Measurements from ENCODE around the gene ATP1B3.
"Not testable (repeated sequence)": the region's sequence is repeated elsewhere in the genome, so short reads cannot be mapped to it uniquely, and the experiment has no call there.

ATP1B3 gene

DNA sequence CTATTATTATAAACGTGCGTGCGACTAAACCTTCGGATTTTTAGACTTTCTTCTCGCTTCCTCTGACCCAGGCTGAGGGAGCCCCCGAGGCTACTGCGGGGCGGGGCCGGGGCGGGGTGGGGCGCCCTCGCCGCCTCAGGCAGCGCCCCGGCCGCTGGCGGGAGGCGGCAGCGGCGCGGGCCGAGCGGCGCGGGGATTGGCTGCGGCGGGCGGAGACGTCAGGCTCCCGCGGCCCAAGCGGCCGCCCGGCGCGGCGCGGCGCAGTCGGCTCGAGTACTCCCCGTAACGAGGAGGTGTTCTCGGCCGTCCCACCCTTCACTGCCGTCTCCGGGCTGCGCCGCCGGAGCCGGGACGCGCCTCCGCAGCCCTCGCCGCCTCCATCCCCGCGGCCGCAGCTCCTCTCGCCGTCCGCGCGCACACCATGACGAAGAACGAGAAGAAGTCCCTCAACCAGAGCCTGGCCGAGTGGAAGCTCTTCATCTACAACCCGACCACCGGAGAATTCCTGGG, at the start of gene ATP1B3:
TSS of gene ATP1B3 (plus strand) at position 263 of the 510 bp plus-strand sequence. CDS start at position 422, 159 bp downstream.
- in situ Hi-C loops (cut with MboI; ENCODE audit: low sequenced_read_pairs): no loop called here

DNA sequence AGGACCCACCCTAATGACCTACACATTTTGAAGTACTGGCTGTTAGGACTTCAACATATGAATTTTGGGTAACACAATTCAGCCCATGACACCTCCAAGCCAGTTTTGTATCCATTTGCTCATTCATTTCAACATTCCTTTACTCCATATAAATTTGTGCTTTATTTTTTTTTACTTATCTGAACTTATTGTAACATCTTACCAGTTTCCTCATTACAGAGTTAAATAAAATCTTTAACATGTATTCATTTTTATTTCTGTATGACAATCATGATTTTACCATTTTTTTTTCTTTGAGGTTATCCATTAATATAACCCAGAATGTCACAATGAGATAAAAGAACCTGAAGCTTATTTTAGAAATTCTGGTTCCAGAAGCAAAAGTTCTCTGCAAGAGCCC, 48.0 kb upstream of the ATP1B3 start:
- in situ Hi-C loops (cut with MboI; ENCODE audit: low sequenced_read_pairs): no loop called here

DNA sequence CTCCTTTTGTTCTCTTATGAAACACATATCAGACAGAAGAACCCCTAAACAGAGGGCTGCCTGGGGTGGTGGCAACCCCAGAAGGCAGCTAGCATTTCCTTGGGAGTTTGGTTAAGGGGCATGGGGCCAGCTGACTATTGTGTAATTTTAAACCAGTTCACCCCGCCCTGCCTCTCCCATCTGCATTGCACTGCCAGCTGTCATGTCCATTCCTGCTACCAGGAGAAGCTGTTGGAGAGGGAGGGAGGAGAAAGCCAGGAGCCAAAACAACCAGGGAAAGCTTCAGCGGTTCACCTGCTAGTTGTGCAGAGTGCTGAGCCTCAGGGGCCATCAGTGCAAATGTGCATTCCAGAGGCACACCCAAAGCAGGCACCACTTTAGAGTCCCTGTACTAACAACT, 47.6 kb upstream of the ATP1B3 start:
- in situ Hi-C loops (cut with MboI; ENCODE audit: low sequenced_read_pairs): no loop called here

DNA sequence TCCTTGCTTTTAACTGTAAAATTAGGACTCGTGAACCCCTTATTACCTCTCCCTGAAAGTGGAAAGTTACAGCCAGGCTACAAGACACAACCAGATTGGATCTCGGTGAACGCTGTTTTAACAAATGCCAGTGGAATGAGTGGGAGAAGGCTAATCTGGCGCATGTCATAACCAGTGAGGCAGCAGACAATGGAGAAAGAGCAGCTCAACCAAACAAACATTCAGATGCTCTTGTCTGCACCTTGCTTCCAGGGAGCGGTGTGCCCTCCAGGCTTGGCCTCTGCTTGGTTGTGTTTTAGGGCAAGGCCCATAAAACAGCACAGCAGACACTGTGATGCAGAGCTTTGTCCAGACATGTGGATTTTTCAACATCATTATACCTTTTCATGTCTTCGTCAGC, 45.9 kb upstream of the ATP1B3 start:
- in situ Hi-C loops (cut with MboI; ENCODE audit: low sequenced_read_pairs): no loop called here

DNA sequence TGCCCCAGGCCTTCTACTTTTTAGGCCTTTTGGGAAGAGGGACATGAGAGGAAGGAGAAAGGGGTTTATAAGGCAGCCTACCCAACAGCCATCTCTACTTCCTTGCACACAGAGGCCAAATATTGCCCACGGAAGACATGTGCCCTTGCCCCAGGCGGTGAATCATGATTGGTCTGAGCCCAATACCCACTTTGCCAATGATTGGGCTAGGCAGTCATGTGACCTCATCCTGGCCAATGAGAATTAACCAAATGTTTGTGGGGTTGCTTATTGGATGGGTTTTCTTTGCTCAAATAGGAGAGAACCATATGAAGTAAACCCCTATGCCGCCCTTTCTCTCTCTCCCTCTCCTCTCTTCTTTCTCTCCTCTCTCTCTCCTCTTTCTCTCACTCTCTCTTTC, 42.2 kb upstream of the ATP1B3 start:
- in situ Hi-C loops (cut with MboI; ENCODE audit: low sequenced_read_pairs): no loop called here

DNA sequence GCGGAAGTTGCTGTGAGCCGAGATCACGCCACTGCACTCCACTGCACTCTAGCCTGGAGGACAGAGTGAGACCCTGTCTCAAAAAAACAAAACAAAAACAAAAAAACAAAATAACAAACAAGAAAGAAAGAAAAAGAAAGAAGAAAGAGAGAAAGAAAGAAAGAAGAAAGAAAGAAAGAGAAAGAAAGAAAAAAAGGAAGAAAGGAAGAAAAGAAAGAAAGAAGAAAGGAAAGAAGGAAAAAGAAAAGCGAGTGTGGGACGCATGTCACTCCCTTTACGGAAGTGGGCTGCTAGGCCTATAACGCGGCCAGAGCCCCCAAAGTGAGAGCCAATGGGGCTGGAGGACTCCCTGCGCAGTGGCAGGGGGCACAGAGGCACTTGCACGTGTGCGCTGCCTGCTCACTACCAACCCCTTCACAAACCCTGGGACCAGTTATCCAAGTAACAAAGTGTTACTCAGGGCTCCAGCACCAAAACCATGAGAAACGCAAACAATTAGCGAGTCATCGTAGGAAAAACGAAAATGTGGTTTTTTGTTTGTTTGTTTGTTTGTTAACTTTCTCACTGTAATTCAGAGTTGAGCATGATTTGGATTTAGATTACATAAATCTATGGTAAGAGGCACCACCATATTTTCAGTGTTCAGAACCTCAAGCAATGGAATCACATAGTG, 40.8 kb upstream of the ATP1B3 start:
- in situ Hi-C loops (cut with MboI; ENCODE audit: low sequenced_read_pairs): no loop called here

DNA sequence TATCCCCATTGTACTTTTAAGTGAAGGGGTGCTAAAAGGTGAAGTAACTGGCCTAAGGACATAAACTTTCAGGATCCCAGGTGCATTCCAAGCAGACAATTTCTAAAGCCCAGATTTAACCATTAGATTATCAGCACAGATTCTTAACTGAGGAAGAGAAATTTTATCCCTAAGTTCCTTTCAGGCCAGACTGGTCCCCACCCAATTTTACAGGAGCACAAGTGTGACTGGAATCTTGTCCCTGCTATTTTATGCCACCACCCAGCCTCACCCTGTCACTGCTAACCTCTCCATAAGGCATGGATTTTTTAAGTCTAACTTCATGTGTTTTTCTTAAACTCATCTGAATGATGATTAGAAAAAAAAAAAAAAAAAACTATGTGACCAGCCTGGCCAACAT, 37.1 kb upstream of the ATP1B3 start:
- in situ Hi-C loops (cut with MboI; ENCODE audit: low sequenced_read_pairs): no loop called here

DNA sequence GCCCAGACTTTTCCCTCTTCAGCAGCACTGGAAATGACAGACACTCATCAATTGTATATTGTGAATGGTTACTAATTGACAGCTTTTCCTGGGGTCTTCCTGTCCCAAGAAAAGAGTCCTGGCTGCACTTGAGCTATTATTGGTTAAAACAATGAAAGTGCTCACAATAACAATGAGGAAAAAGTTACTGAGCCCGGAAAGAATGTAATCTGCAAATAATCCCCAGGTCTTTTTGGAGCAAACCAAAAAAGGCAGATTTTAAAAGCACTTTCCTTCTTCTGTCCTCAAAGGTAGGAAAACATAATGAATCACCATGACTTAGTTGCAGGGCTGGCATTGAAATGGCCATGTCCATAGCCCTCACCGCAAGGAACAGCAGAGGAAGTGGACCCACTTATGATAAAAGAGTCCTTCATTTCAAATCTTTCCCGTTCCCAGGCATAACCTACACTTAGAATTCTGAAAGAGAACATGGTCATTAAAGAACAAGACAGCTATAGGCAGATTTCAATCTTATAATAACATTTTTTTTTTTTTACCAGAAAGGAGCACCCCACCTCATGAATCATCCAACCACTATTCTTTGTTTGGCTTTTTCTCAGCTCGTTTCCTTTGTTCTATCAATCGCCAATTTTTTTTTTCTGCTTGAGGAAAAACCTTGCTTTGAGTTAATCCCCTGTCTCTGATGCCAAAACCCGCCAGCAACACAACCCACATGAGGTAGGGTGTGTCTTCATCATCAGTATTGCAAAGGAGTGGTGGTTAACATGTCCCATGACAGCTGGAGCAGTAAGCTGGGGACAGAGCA, 35.5 kb upstream of the ATP1B3 start:
- in situ Hi-C loops (cut with MboI; ENCODE audit: low sequenced_read_pairs): no loop called here

DNA sequence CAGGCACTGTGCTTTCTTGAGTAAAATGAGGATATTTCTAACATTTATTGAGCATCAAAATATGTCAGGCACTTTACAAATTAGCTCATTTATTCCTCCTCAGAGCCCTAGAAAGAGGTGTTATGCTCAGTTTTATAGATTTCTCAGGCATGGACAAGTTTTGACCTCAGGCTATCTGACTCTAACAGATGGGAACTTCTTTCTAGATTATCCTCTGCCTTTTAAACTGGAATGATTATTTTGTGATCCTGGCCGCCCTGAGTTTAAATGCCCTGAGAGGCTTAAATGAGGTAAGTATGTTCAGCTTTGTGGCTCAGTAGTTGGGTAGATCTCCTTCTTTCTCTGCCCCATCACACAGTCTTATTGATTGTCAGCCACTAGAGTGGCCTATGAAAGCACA, 32.3 kb upstream of the ATP1B3 start:
- in situ Hi-C loops (cut with MboI; ENCODE audit: low sequenced_read_pairs): no loop called here

DNA sequence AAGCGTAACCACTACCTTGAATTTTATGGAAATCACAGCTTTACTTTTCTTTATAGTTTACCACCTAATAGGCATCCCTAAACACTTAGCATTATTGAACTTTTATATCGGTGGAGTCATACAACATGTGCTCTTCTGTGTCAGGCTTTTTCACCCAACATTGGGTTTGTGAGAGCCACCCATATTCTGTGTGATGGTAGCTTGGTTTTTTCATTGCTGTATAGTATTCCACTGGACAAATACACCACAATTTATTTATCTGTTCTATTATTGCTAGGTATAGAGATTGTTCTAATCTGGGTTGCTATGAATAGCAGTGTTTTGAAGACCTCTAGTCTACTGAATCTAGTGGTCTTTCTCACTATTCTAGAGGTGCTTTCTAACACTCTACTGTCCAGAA, 31.6 kb upstream of the ATP1B3 start:
- in situ Hi-C loops (cut with MboI; ENCODE audit: low sequenced_read_pairs): no loop called here

DNA sequence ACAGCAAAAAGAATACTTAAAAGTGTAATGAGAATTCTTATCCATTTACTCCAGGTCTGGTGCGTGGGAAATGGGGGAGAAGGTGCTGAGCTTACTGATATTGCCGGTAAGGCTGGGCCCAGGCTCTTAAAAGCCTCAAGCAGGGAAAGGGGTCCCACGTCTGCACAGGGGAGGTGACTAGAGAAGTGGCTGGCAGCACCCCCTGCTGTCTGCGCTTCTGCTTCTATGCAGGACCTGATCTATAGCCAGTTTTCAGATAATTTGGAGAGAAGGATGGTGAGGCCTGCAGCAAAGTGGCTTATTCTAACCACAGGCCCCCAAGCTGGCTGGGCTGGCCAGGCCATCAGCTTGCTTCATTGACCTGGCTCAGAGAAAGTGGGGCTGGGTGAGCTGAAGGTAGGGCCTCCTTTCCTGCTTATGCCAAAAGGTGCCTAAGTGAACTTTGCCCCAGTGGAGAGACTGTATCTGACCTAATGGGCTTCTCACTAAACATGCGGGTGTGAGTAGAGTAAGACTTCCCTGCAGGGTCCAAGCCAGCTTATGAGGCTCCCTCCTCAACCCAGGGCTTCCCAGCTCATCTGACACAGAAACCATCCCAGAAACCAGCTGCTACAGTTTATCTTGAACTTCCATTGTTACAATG, 30.9 kb upstream of the ATP1B3 start:
- in situ Hi-C loops (cut with MboI; ENCODE audit: low sequenced_read_pairs): no loop called here

DNA sequence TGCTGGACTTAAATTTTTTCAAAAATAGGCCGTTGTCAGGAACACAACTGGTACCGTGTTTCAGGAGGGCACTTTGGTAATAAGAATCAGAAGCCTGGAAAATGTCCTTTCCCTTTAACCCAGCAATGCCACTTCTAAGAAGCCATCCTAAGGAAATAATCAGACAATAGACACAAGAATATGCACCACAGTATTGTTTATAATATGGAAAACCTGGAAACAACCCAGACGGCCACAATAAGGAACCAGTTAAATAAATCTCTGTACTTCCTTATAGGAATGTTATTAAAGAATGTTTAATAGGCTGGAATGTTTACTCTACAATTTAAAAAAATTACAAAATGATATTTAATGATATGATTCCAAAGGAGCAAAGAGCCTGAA, 30.4 kb upstream of the ATP1B3 start:
- in situ Hi-C loops (cut with MboI; ENCODE audit: low sequenced_read_pairs): no loop called here

DNA sequence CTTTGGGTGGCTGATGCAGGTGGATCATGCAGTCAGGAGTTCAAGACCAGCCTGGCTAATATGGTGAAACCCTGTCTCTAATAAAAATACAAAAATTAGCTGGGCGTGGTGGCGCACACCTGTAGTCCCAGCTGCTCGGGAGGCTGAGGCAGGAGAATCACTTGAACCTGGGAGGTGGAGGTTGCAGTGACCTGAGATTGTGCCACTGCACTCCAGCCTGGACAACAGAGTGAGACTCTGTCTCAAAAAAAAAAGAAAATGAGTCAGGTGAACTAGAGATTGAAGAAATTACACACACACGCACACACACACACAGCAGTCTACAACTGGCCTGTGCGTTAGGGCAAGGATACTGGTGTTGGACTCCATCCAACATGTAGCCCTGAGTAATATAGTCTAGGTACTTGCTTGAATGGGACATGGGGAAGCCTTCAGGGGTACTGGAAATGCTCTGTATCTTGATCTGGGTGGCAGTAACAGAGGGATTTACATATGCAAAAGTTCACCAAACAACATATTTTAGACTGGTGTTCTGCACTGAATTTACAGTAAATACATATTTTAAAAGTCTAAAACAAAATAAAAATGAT, 28.2 kb upstream of the ATP1B3 start:
- in situ Hi-C loops (cut with MboI; ENCODE audit: low sequenced_read_pairs): not testable (repeated sequence)

DNA sequence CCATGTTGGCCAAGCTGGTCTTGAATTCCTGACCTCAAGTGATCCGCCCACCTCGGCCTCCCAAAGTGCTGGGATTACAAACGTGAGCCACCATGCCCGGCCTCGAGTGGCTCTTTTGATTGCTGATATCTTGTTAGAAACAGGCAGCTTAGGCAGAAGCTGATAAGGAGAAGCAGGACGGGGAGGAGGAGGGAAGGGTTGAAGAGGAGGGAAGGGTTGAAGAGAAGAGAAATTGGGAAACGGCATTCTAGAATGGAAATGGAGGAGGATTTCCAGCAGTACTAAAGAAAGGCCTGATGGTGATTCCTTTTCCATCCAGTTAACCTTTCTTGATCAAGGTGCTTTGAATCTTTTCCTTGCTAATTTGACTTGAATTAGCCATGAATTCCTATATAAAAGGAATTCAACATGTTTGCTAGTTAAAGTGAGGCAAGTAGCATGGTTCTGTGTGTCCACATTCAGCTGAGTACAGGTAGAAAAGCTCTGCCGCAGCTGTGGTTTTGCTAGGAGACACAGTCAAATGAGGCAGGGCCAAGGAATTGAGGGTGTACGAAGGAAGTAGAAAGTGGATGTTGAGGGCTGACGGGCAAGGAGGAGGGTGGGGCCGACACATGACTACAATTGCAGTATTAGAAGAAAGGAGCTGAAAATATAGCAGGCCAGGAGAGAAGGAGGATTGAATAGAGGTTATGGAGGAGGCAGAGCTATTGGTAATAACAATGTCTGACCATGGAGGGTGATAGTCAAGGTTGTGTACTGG, 27.2 kb upstream of the ATP1B3 start:
- in situ Hi-C loops (cut with MboI; ENCODE audit: low sequenced_read_pairs): no loop called here

DNA sequence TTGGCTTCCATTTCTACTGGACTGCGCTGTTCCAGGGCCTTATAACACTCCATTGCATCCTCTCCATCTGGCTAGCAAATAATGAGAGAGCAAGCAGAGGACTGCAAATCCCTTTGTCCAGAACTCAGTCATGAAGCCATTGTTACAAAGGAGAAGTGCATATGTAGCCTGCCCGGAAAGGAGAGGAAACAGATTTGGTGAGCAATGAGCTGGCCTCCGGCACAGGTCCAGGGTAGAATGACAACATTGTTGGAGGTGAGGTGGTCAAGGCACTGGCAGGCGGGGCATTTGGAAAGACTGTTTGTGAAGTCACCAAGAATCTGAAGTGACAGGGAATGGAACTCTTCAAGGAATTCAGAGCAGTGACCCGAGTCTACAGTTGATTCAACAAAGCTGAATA, 25.0 kb upstream of the ATP1B3 start:
- in situ Hi-C loops (cut with MboI; ENCODE audit: low sequenced_read_pairs): no loop called here

DNA sequence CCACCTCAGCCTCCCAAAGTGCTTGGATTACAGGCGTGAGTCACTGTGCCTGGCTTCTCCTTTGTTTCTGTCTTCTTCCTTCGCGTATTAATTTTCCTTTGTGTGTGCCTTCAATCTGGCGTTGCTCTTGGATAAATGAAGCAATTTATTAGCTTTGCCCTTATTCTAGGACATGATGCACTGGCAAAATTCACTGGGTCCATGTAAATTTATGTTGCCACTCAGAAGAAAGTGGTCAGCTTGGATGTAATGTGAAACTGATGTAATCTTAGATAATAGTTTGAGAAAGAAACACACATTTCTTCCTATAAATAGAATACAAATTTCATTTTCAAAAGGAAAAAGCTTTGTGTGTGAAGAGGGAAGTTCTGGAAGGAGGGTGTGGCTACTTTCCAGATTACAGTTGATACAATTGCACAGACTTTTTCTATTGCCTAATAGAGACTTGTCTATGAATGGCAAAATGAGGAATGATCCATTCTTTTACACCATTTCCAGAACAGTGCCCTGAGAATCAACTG, 23.3 kb upstream of the ATP1B3 start:
- in situ Hi-C loops (cut with MboI; ENCODE audit: low sequenced_read_pairs): no loop called here

DNA sequence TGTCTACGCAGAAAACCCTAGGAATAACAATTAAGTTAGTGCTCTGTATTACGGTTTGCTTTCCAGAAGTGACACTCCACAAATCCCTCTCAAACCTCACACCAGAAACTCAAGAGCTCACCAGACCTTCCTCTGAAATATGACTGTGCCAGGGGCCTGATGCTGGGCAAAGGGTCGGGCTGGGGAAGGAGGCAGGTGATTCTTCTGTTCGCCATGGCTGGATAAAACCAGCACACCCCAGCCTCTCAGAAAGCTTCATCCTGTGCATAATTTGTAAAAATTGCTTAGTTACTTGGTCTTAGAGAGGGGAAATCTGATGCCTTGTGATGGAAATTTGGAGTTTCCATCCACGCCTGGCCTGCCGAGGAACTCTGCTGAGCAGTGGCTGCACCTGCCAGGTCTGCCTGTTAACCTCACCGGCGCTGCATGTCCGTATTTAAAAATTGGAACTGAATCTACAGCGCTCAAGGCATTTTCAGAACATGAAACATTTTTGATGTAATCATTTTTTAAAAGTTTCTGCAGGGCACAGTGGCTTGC, 22.7 kb upstream of the ATP1B3 start:
- in situ Hi-C loops (cut with MboI; ENCODE audit: low sequenced_read_pairs): no loop called here

DNA sequence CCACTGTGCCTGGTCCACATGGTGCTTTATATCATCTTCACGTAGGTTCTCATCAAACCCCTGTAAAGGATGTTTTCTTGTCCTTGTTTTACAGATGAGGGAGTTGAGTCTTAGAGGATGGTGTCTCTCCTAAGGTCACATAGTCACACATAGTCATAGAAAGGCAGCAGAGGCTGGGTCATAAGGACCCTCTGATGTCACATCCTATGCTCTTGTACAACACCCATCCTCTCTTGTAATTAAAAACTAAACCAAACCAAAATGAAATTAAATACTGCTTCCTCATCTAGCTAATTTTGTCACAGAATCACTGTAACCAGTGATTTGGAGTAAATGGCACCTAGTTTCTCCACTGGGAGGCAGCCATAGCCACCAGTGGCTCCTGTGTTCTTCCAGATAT, 21.8 kb upstream of the ATP1B3 start:
- in situ Hi-C loops (cut with MboI; ENCODE audit: low sequenced_read_pairs): no loop called here

DNA sequence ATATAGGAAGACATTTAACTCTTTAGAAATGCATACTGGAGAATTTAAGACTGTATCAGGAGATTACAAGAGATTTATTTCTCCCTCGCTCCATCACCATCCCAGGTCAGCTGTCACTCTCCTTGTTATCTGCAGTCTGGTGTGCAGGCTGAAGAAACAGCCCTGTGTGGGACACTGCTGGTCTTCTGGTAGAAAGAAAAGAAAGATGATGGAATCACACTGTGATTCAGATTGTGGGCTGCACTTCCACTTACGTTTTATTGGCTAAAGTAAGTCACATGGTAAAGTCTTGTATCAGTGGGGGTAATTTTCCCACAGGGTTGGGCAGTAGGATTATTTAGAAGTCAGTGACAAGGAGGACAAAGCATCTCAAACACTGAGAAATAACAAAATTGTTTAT, 18.1 kb upstream of the ATP1B3 start:
- in situ Hi-C loops (cut with MboI; ENCODE audit: low sequenced_read_pairs): no loop called here

DNA sequence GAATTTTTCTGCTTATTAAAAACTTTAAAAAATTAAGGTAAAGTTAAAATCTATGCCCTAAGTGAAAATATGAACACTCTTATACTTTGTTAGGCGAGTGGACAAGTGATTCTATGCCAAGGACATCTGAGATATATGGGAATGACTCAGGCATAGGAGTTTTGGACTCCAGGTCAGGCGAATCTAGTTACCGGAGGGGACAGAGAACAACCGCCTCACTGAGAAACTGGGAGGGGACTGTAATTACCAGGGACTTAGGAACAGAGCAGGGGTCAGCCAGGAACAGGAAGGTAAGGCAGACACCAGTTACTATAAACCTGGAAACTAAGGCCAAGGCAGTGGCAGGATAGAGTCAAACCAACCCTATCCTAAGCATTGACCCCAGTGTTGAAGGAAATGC, 16.8 kb upstream of the ATP1B3 start:
- in situ Hi-C loops (cut with MboI; ENCODE audit: low sequenced_read_pairs): no loop called here
